Tibial artery (tissue), 4 donors: Measurements from ENCODE around the gene FOXO3.

Source experiments
- DNase-seq, 2 donors: peaks; one replicate each; pipeline ENCODE4 v3.0.0-alpha.2; 2019
- H3K27ac ChIP-seq, 2 donors: fragments of 200-600 bp; sonication (generic) in 1 of 2; 1 replicate in 1 of 2; 2 replicates in 1 of 2; pipeline ENCODE4 v1.5.1; 2018 to 2019; ENCODE audit warnings: mild to moderate bottlenecking in 1 of 2
- H3K27me3 ChIP-seq, 2 donors: fragments of 200-600 bp; sonication (generic) in 1 of 2; one replicate each; pipeline versions ENCODE4 v1.5.1 to v1.6.0; 2016 to 2019
- H3K36me3 ChIP-seq, 3 donors: fragments of 200-600 bp; sonication (generic) in 2 of 3; one replicate each; pipeline ENCODE4 v1.5.1; 2016 to 2019; ENCODE audit warnings: mild to moderate bottlenecking in 2 of 3
- H3K4me1 ChIP-seq, 4 donors: fragments of 200-600 bp; sonication (generic) in 2 of 4; 1 replicate in 3 of 4; 2 replicates in 1 of 4; pipeline ENCODE4 v1.5.1; 2016 to 2019
- H3K4me3 ChIP-seq, 2 donors: fragments of 200-600 bp; sonication (generic) in 1 of 2; 1 replicate in 1 of 2; 2 replicates in 1 of 2; pipeline ENCODE4 v1.5.1; 2018 to 2019; ENCODE audit warnings: mild to moderate bottlenecking in 2 of 2
- H3K9me3 ChIP-seq, 3 donors: fragments of 200-600 bp; sonication (generic) in 1 of 3; one replicate each; pipeline ENCODE4 v1.5.1; 2016 to 2019
- CTCF ChIP-seq, 2 experiments: fragments of 200-600 bp in 1 of 2; fragments of 450-650 bp in 1 of 2; IDR thresholded peaks; one replicate each; pipeline ENCODE4 v1.5.1; 2017 to 2019; ENCODE audit warnings: antibody characterized with exemption in 2 of 2, mild to moderate bottlenecking in 1 of 2, moderate library complexity in 1 of 2
- intact Hi-C: fragments of 100-400 bp; cut with DNase I; formaldehyde crosslinking; loops from one replicate; pipeline ENCODE4 v1.15.0; 2023; ENCODE audit warnings: low total_unique reads

The FOXO3 gene

GRCh38 chr6:108630050-108630714, 69.5 kb downstream of the FOXO3 start:
- H3K27me3 ChIP-seq: no peaks in the 10 kb centered on the region
- no peaks in the 10 kb centered on the region for H3K9me3 ChIP-seq
- peaks cover 0 to 99% (median 64%) of the 10 kb centered on the region in 4 donors for H3K4me1 ChIP-seq
- H3K36me3 ChIP-seq: no peaks in the 10 kb centered on the region
- no peak for DNase-seq
- intact Hi-C loops: no loop called here
- H3K27ac ChIP-seq: no peak overlapping the region
- TF ChIP-seq CTCF (IDR thresholded peaks at IDR 0.05): no peak
- H3K4me3 ChIP-seq: no peak overlapping the region

- no peak overlapping the region for H3K4me3 ChIP-seq
- no peak for DNase-seq
- H3K36me3 ChIP-seq: no peaks in the 10 kb centered on the region
- no peak for TF ChIP-seq CTCF (IDR thresholded peaks at IDR 0.05)
- H3K9me3 ChIP-seq: no peaks in the 10 kb centered on the region
- no peaks in the 10 kb centered on the region for H3K27me3 ChIP-seq
- H3K4me1 ChIP-seq: peaks cover 0 to 97% (median 59%) of the 10 kb centered on the region in 4 donors
- H3K27ac ChIP-seq: no peak overlapping the region
- intact Hi-C loops: no loop called here
These were observed 71.7 kb downstream of the FOXO3 start for GRCh38 chr6:108632441-108632840.

GRCh38 chr6:108633436-108633835, 72.7 kb downstream of the FOXO3 start:
- H3K4me3 ChIP-seq: no peak overlapping the region
- intact Hi-C loops: no loop called here
- DNase-seq: no peak
- H3K27me3 ChIP-seq: no peaks in the 10 kb centered on the region
- no peaks in the 10 kb centered on the region for H3K36me3 ChIP-seq
- H3K27ac ChIP-seq: no peak overlapping the region
- no peaks in the 10 kb centered on the region for H3K9me3 ChIP-seq
- TF ChIP-seq CTCF (IDR thresholded peaks at IDR 0.05): no peak
- peaks cover 0 to 96% (median 57%) of the 10 kb centered on the region in 4 donors for H3K4me1 ChIP-seq

GRCh38 chr6:108635505-108636226, 74.9 kb downstream of the FOXO3 start:
- DNase-seq: no peak
- Histone ChIP-seq H3K4me3 (no peak overlapping the region), H3K27ac (no peak overlapping the region), H3K36me3 (peaks cover 0 to 1% (median 0%) of the 10 kb centered on the region in 3 donors), H3K4me1 (peaks cover 0 to 86% (median 46%) of the 10 kb centered on the region in 4 donors), H3K9me3 (no peaks in the 10 kb centered on the region), H3K27me3 (no peaks in the 10 kb centered on the region)
- no peak for TF ChIP-seq CTCF (IDR thresholded peaks at IDR 0.05)
- intact Hi-C loops: no loop called here

GRCh38 chr6:108637963-108638362, 77.2 kb downstream of the FOXO3 start:
- Histone ChIP-seq H3K36me3 (peaks cover 0 to 5% (median 0%) of the 10 kb centered on the region in 3 donors), H3K9me3 (no peaks in the 10 kb centered on the region), H3K27me3 (no peaks in the 10 kb centered on the region), H3K4me1 (peaks cover 0 to 85% (median 26%) of the 10 kb centered on the region in 4 donors), H3K4me3 (no peak overlapping the region), H3K27ac (no peak overlapping the region)
- no peak for DNase-seq
- no peak for TF ChIP-seq CTCF (IDR thresholded peaks at IDR 0.05)
- intact Hi-C loops: no loop called here
